Measurements from ENCODE around the gene FOXL1. TPM values are rescaled to one million over a fixed set of nuclear protein-coding genes. Genes with fewer than 3 reads are reported as not detected.

Gene FOXL1
- total RNA-seq, 1 experiment from 2014 or later = 7.5 TPM

GRCh38 chr16:86581458-86581857, 3.1 kb downstream of the FOXL1 start:
- Histone ChIP-seq H4K20me1 (ENCODE audit: insufficient read depth) (no peaks in the 10 kb centered on the region), H3K4me1 (ENCODE audit: control insufficient read depth in 1 of 2, insufficient read depth in 2 of 2, low read length in 2 of 2) (peaks cover 6 to 28% of the 10 kb centered on the region in 2 experiments; a peak in 3 of 4 replicates), H2AFZ (ENCODE audit: low read depth, low read length, poor library complexity, severe bottlenecking) (no peak overlapping the region), H3K9me2 (ENCODE audit: insufficient read depth) (no peaks in the 10 kb centered on the region), H3K9ac (ENCODE audit: low read length) (no peak overlapping the region), H3K36me3 (ENCODE audit: control insufficient read depth in 1 of 2, insufficient read depth in 2 of 2, low read length in 2 of 2) (no peaks in the 10 kb centered on the region), H3K9me3 (ENCODE audit: control insufficient read depth in 1 of 2, insufficient read depth in 1 of 2, low read depth in 1 of 2, low read length in 2 of 2) (no peaks in the 10 kb centered on the region), H3K4me2 (ENCODE audit: low read length) (no peak overlapping the region), H3K79me2 (ENCODE audit: insufficient read depth, low read length) (no peaks in the 10 kb centered on the region), H3K27ac (ENCODE audit: low read depth, low read length) (no peak overlapping the region), H3K4me3 (replicated peaks in 1 of 2; ENCODE audit: low read depth in 1 of 2, low read length in 2 of 2) (no peak overlapping the region), H3K27me3 (ENCODE audit: insufficient read depth, low read length) (no peaks in the 10 kb centered on the region)
- intact Hi-C loops (cut with micrococcal nuclease) = no loop called here
- BruUV-seq (replicated peaks) = no TSS peak
- ChIA-PET RAD21 (ENCODE audit: low non-redundant PET in 1 of 2, low total read pairs in 2 of 2, uncharacterized antibody in 2 of 2, unreplicated experiment in 2 of 2) (no interaction called here), POLR2A (no interaction called here), CTCF (no interaction called here)
- TF ChIP-seq POLR2AphosphoS5 (IDR thresholded peaks at IDR 0.05; ENCODE audit: low read depth, low read length) = no peak
- no peak for TF ChIP-seq CEBPB (IDR thresholded peaks at IDR 0.05; ENCODE audit: low read depth)
- no peak for TF ChIP-seq REST (IDR thresholded peaks at IDR 0.05; ENCODE audit: low read depth)
- no peak for TF ChIP-seq ZBTB33 (IDR thresholded peaks at IDR 0.05; ENCODE audit: extremely low read depth, insufficient replicate concordance, low read length)
- TF ChIP-seq FOSL1 (IDR thresholded peaks at IDR 0.05; ENCODE audit: low read depth) = no peak
- TF ChIP-seq TCF7L2 (IDR thresholded peaks at IDR 0.05; ENCODE audit: borderline replicate concordance, extremely low read depth, insufficient read depth, insufficient read length) = no peak
- TF ChIP-seq EZH2 (IDR thresholded peaks at IDR 0.05) = no peak
- TF ChIP-seq ZNF274 (IDR thresholded peaks at IDR 0.05; ENCODE audit: low read depth, low read length) = no peak
- no peak for TF ChIP-seq CTCF (IDR thresholded peaks at IDR 0.05 in 2 of 3, conservative IDR thresholded peaks at IDR 0.05 in 1 of 3; ENCODE audit: borderline replicate concordance in 1 of 3, insufficient read depth in 1 of 3, low read depth in 2 of 3, low read length in 2 of 3)
- TF ChIP-seq POLR2A (IDR thresholded peaks at IDR 0.05; ENCODE audit: borderline replicate concordance, extremely low read depth, insufficient read depth, insufficient read length) = no peak
- no peak for TF ChIP-seq RAD21 (IDR thresholded peaks at IDR 0.05; ENCODE audit: low read depth)
- DNase-seq (ENCODE audit: low read depth, low spot score) = no peak
- ATAC-seq = no peak

Measured in HCT116 (cell line).